Measurements from ENCODE around the gene TBXAS1.

DNA sequence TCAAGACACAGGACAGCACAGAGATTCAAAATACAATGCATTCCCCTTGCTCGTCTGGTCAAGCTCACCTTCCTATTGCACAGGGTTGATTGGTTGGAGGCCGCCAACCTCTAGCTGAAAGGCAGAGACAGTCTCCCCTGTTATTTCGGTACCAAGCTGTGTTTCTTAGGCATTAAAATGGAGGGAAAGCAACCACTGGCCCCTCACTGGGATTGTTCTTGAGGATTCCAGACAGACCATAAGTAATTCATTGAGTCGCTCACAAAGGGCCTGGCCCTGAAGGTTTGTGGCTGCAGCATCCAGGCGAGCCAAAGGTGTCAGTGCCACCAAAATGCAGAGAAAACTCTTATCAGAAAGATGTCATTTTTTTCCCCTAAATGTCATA is 152.4 kb downstream of the TBXAS1 start:
- TF ChIP-seq EZH2 (optimal IDR thresholded peaks at IDR 0.05; ENCODE audit: low read depth, low read length) (no peak), EZH2phosphoT487 (IDR thresholded peaks at IDR 0.05; ENCODE audit: low read length) (no peak)
- TF ChIP-seq, protein P1, sequence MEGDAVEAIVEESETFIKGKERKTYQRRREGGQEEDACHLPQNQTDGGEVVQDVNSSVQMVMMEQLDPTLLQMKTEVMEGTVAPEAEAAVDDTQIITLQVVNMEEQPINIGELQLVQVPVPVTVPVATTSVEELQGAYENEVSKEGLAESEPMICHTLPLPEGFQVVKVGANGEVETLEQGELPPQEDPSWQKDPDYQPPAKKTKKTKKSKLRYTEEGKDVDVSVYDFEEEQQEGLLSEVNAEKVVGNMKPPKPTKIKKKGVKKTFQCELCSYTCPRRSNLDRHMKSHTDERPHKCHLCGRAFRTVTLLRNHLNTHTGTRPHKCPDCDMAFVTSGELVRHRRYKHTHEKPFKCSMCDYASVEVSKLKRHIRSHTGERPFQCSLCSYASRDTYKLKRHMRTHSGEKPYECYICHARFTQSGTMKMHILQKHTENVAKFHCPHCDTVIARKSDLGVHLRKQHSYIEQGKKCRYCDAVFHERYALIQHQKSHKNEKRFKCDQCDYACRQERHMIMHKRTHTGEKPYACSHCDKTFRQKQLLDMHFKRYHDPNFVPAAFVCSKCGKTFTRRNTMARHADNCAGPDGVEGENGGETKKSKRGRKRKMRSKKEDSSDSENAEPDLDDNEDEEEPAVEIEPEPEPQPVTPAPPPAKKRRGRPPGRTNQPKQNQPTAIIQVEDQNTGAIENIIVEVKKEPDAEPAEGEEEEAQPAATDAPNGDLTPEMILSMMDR (IDR thresholded peaks at IDR 0.05; ENCODE audit: low read length) = no peak
